Colon (tissue), 2 donors: ENCODE results near the gene PTMA.
"Not testable (repeated sequence)": the region's sequence is repeated elsewhere in the genome, so short reads cannot be mapped to it uniquely, and the experiment has no call there.

Experiments
- FAIRE-seq: peaks from 2 replicates; lab custom pipeline; 2012; peaks lifted over from hg19 to GRCh38; lab: Jason Lieb, UNC
- donor health status: control.
- donor health status: control.

PTMA gene

DNA sequence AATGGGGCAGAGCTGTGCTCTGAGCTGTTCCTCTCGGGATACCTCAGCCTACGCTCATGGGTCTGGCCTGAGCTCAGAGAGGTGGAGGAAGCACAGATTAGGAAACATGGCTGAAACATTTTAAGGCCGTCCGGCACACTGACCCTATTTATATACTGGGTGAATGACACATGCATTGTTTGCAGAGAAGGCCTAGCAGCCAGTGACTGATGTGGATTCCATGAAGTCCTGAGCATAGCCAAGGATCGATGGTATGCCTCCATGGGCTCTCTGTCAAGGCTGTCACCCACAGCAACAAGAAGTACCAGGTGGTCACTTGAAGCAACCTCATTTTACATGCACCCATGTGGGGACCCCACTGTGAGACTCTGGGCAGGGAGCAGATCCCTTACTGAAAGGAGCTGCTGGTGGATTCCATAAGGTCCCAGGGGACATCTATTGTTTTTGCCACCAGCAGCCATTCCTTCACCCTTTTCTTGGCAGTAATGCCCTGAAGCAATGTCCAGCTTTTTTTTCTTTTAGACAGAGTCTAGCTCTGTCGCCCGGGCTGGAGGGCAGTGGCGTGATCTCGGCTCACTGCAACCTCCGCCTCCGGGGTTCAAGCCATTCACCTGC is 8.4 kb downstream of the PTMA start:
- no peak for FAIRE-seq

DNA sequence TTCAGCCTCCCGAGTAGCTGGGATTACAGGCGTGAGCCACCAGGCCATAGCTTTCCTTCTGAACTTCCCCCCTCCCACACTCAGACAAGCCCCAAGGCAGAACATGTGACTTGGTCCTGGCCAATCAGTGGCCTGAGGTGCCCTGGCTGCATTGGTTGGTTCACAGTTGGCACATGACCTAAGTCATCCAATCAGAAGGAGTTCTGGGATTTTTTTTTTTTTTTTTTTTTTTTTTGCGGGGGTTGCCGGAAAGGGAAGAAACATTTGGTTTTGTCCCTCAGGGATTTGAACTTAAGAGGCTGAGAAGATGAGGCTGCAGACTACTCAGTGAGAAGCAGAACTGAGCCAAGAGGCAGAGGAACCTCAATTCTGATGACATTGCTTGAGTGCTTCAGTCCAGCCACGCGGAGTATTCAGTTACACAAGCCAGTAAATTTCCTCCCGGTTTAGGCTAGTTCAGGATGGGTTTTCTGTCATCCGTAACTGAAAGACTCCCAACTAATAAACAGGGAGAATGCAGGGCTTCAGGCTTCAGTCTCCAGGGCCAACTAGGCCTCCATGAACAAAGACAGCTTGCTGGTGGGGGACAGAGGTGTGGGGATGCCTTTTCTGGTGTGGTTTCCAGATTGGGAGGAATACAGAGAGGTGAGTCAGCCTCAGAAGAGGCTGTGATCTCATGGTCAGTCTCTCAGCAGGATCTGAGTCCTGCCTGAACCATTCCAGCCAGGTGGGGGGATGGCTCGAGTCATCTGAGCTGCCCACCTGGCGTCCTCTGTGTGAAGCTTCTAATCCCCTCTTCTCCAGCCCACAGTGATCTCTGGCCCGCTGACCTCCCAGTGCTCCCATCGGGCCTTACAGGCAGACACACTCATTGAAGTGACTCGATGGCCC is 9.2 kb downstream of the PTMA start:
- no peak for FAIRE-seq

DNA sequence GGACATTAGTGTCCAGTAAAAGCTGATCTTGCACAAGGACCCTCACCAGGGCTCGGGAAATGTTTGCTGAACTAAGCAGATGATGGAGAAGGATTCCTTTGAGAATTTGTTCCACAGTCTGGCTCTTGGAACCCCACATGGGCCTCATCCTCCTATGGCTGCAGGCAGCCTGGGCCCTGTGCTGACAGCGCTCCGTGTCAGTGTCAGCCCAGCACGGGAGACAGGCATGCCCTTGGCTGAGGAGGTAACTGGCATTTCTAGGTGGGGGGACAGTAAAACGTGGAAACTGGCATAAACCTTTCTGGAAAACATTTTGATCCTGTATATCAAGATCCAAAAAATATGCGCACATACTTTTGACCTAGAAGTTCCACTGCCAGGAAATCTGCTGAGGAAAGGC is 10.5 kb downstream of the PTMA start:
- no peak for FAIRE-seq

DNA sequence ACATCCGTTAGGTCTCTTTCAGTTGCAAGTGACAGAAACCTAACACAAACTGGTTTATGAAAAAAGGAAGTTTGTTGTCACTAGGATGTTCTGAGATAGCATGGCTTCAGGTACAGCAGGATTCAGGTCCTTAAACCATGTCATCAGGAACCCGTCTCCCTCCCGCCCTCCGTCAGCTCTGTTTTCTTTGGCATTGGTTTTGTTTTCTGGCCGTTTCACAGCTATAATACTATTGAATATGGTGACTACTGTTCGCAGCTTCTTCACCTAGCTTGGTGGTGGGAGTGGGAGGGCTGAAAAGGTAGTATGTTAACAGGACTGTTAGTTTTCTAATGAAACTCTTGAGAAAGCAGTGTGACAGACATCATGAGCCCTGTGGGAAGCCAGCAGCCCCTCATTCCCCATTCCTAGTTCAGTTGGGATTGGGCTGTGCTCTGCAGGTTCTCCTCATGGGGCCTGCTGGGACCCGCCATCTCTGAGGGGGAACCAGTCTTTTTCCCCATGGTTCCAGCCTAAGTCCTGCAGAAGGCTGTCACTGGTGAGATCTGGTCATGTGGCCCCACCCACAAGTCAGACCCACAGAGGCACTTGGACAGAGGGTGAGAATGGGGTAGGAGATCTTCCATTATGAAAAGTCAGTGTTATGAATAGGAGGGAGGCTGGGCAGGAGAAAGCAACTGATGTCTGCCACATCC is 12.1 kb downstream of the PTMA start:
- no peak for FAIRE-seq

DNA sequence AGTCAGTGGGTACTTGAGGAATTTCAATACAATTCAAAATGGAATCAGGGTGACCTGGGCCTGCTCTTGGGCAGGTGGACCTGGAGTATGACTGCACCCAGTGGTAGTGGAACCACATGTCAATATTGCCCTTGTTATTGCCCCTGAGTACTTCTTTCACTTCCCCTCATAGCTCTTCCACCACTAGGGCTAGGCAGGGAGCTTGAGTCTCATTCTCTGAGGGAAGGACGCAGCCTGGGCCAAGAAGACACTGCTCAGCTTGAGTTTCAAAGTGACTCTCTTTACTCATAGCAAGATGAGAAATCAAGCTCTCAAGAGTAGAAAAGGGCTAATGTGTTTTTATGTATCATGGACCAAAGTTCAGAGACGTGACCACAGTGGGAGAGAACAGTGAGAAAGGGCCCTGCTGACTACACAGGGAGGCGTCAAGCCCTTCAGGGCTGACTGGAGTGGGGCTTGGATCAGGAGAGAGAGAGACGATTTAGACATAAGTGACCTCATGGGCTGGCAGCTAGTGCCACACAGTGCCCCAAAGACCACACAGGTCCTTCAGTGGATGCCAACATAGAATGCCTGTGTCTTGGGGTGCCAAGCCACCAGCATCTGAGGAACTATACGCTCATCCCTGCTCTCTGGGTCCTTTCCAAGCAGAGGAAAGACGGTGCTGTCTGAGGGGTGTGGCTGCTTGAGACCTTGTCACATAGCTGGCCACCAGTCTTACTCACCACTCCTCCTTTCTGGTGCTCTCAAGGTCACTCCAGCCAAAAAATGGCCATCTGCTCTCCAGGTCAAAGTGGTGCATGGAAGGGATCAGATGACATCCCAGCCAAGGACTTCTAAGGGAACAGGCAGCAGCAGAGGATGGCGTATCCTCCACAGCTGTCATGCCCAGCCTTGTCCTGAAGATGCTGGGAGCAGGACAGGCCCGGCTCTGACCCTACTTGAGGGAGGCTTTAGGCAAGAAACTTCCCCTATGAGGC is 13.0 kb downstream of the PTMA start:
- FAIRE-seq: no peak

DNA sequence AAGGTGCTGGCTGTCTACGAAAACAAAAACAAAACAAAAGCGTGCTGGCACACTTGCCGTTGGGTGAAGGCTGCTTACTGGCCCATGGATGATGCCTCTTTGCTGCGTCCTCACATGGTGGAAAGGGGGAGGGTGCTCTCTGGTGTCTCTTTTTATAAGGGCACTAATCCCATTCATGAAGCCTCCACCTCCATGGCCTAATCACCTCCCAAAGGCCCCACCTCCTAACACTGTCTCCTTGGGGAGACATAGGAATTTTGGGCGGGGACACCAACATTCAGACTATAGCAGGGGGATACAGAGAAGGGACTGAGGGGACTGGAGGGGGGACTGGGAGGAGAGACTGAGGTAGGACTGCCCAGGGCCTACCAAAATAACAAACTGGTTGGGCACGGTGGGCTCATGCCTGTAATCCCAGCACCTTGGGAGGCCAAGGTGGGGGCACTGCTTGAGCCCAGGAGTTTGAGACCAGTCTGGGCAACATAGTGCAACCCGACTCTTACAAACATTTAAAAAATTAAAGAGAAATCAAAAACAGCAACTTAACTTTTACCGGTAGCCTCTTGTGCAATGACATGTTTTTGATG is 14.5 kb downstream of the PTMA start:
- FAIRE-seq: no peak

DNA sequence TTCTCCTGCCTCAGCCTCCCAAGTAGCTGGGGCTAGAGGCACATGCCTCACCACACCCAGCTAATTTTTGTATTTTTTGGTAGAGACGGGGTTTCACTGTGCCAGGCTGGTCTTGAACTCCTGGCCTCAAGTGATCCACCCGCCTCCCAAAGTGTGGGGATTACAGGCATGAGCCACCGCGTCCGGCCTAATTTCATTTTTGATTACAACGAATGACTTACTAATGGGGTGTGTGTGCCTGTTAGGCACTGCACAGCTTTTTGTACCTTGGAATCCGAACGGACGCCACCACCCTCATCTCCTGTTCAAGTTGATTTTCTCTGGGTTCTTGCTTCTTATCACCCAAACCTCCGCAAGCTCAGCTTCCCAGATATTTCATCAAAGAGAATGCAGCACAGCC is 17.2 kb downstream of the PTMA start:
- FAIRE-seq: no peak

DNA sequence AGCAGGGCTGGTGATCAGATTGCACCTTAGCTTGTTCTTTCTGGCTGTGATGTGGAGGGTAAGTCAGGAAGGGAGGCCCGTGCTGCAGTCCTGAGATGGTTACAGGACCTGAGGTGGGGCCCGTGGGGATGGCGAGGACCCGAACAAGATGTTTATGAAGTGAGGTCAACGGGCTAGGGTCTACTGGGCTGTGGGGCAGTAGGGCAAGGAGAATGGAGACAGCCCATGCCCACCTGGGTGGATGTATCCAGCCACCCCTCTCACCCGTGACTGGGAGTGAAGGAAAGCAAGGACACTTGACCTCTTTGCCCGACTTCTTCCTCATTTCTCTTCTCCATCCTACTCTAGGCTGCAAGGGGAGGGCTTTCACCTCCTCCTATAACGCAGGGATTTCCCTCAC is 18.0 kb downstream of the PTMA start:
- no peak for FAIRE-seq

DNA sequence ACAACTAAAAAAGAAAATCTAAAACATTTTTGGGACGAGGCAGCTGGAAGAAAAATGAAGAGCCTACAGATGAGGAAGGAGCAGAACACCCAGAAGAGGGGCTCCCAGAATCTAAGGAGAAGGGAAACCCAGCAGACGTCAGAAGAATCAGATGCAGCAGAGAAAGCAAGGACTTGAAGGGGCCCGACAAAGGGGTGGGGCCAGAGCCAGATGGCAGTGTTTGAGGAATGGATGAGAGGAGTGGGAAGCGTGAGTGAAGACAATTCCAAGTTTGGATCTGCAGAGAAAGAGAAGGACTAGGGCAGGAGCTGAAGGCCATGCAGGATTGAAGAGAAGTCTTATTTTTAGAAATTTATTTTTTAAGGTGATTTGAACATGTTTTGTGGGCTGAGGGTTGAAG is 19.3 kb downstream of the PTMA start:
- FAIRE-seq: no peak

DNA sequence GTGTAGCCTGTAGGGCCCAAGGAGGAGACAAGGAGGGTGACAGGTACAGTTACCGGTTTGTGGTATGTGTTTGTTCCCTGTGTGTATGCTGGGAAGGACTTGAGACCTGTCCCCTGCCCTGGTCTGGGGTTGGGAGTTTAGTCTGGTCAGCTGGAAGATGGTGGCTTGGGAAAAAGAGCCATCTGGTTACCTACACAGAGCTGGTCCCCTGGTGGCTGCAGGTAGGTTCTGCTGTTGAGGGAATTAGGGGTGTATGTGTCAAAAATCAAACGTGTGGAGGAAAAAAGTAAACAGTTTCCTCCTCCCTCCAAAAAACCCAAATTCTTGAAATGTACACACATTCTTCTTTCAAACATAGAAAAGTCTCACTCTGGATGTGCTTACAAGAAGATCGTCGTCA is 24.3 kb downstream of the PTMA start:
- FAIRE-seq: no peak

DNA sequence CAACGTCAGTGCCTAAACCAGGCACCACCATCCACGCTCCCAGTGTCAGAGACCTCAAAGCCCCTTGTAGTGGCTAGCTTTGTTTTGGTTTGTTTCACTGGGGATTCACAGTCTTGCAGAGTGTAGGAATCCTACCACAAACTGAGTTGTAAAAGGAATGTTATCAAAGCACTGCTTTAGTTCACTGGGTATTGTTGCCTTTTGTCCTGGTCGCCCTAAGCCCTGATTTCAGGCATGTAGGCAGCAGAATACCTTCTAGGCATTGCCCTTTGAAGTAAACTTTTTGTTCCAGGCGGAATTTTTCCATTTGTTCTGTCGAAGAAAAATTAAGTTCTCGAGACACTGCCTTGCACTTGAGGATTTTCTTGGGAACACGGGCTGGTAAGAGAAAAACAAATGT is 29.4 kb downstream of the PTMA start:
- no peak for FAIRE-seq

DNA sequence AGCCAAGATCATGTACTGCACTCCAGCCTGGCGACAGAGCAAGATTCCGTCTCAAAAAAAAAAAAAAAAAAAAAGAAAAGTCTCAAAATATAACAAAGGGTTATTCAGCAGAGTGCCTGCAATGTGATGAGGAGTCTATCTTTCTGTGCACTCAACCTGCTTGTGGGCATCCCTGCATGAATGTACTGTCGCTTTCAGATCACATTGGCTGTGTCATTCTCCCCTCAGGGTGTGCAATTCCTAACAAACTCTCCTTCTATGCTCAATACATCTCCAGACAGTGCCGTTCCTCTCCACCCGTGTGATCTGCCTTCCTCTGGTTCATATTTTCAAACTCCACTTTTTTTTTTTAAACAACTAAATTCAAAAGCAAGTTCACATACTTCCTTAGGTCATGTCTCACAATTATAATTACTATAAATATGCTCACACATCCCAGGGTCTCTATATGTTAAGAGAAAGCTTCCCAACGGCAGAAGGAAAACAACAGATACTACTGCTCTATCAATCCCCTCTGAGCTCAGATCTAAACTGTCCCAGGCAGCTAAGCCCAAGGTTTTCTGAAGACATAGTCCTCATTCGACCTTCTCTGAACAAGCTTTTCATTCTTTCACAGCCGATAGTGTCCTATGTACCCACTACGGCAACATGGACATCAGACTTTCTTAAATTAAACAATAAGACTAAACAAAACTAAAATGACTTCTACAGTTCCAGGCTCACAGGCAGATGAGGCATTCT is 35.2 kb downstream of the PTMA start:
- no peak for FAIRE-seq

DNA sequence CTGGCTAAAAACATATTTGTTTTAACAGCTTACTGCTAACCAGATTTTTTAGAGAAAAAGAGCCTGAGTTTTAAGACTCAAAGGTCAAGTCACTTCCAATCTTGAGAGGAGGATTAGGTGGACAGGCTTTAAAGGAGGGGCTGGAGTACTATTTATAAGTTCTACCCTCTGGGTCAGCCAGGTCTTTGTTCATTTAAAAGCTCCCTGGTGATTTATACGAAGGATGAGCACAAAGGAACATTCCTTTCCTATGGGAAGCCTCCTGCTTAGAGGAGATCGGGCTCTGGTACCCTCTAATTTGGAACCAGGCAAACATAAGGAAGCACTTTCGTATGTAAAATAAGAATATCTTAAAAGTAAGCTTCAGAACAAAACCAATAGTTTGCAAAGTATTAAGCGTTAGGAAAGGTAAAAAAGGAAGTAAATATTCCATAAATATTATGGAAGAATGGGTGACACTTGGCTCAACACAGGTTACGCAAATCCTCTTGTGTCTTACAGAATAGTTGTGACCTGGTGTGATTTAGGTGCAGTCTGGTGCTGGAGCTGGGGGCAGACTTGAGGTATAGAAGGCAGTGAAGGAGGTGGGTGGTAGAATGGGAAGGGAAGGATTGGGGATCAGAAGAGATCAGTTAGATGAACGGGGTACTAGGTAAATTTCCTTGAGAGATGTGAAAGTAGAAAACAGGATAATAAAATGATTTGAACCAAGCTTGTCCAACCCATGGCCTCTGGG is 37.1 kb downstream of the PTMA start:
- FAIRE-seq: no peak

DNA sequence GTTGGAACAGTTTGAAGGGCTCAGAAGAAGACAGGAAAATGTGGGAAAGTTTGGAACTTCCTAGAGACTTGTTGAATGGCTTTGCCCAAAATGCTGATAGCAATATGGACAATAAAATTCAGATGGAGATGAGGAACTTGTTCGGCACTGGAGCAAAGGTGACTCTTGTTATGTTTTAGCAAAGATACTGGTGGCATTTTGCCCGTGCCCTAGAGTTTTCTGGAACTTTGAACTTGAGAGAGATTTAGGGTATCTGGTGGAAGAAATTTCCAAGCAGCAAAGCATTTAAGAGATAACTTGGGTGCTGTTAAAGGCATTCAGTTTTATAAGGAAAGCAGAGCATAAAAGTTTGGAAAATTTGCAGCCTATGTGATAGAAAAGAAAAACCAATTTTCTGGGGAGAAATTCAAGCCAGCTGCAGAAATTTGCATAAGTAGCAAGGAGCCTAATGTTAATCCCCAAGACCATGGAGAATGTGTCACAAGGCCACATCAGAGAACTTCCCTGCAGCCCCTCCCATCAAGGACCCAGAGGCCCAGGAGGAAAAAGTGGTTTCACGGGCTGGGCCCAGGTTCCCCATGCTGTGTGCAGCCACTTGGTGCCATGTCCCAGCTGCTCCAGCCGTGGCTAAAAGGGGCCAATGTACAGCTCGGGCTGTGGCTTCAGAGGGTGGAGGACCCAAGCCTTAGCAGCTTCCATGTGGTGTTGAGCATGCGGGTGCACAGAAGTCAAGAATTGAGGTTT is 40.0 kb downstream of the PTMA start:
- not testable (repeated sequence) for FAIRE-seq

DNA sequence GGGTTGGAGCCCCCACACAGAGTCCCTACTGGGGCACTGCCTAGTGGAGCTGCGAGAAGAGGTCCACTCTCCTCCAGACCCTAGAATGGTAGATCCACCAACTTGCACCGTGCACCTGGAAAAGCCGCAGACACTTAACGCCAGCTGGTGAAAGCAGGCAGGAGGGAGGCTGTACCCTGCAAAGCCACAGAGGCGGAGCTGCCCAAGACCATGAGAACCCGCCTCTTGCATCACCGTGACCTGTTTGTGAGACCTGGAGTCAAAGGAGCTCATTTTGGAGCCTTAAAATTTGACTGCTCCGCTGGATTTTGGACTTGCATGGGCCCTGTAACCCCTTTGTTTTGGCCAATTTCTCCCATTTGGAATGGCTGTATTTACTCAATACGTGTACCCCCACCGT is 40.7 kb downstream of the PTMA start:
- not testable (repeated sequence) for FAIRE-seq

DNA sequence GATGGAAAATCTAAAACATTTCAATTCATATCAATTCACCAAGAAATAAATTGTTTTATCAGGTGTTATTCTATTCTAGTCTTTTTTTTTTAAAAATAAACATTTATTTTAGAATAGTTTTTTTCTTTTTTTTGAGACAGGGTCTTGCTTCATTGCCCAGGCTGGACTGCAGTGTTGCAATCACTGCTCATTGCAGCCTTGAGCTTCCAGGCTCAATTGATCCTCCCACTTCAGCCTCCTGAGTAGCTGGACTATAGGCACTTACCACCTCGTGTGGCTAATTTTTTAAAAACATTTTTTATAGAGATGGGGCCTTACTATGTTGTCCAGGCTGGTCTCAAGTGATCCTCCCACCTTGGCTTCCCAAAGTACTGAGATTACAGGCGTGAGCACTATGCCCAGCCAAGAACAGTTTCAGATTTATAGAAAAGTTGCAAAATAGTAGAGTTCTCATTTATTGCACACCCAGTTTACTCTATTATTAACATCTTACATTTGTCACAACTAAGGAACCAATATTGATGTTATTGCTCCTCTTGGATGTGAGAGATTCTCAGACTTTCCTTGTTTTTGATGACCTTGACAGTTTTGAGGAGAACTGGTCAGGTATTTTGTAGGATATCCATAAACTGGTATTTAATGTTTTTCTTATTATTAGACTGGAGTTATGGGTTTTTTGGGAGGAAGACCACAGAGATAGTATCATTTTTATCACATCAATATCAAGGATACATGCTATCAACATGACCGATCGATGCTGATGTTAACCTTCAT is 42.9 kb downstream of the PTMA start:
- FAIRE-seq: no peak

DNA sequence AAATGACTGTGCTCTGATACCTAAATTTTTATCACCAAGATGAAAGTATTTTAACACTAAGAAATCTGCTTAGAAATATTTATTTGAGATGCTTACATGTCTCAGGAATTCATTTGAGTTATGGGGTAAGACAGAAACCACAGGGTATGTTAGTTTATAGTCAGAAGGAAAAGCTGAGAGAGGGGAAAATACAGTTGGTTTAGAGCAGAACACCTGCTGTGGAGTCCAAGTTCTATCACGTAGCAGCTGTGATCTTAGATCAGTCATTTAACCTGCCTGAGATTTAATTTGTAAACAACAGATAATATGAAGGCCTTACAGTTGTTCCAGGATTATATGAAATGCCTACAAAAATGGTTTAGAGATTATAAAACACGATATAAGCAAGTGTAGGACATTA is 43.7 kb downstream of the PTMA start:
- no peak for FAIRE-seq

DNA sequence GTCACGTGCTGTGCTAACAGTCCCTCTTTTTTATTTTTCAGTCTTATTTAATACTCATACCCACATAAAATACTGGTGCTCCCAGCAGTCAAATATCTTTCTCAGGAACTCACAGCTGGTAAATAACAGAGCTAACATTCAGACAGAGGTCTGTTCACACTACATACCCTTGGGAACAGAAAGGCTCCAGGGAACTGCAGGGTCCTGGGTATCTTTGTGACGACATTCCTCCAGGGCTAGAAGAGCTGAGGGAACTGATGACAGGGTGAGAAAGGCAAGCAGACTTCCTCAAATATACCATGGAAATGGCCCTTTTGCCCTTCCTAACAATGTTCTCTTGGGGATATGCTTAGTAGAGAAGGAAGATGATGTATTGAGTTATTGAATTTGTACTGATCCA is 53.4 kb downstream of the PTMA start:
- FAIRE-seq: no peak
